ENCODE data around the gene GJA3. TPM values are rescaled to one million over a fixed set of nuclear protein-coding genes. Genes with fewer than 3 reads are reported as not detected.

Gene GJA3
- total and polyA plus RNA-seq, 4 donors, result 0.02 to 0.05 TPM; not detected in 2

GRCh38 chr13:20101467-20102316 is 59.2 kb downstream of the GJA3 start (continued):
- no peak for TF ChIP-seq REST (IDR thresholded peaks at IDR 0.05)
- no peak for TF ChIP-seq YY1 (IDR thresholded peaks at IDR 0.05)
- TF ChIP-seq SP1 (IDR thresholded peaks at IDR 0.05), result no peak
- no peak for TF ChIP-seq JUND (IDR thresholded peaks at IDR 0.05)

GRCh38 chr13:20099319-20099718 is 61.5 kb downstream of the GJA3 start:
- Histone ChIP-seq H3K27me3 (ENCODE audit: control insufficient read depth in 4 of 4, insufficient read depth in 4 of 4, low read length in 3 of 4) (no peaks in the 10 kb centered on the region), H3K27ac (ENCODE audit: low read depth in 1 of 2, low read length in 2 of 2) (no peak overlapping the region), H3K9me3 (ENCODE audit: control insufficient read depth in 4 of 4, low read length in 3 of 4) (no peaks in the 10 kb centered on the region), H3K4me1 (ENCODE audit: control insufficient read depth in 4 of 4, insufficient read depth in 4 of 4, low read length in 3 of 4) (no peaks in the 10 kb centered on the region), H3K4me3 (ENCODE audit: low read depth in 1 of 3, low read length in 3 of 3) (no peak overlapping the region), H3K36me3 (ENCODE audit: control insufficient read depth in 4 of 4, insufficient read depth in 3 of 4, low read depth in 1 of 4, low read length in 3 of 4) (no peaks in the 10 kb centered on the region), H3K9ac (ENCODE audit: low read depth in 1 of 2, low read length in 2 of 2) (no peak overlapping the region)
- 79% methylated on average over 9 of the region's 9 CpGs for WGBS
- TF ChIP-seq MAX (IDR thresholded peaks at IDR 0.05), result no peak
- TF ChIP-seq RAD21 (IDR thresholded peaks at IDR 0.05), result no peak
- TF ChIP-seq HNF4A (conservative IDR thresholded peaks at IDR 0.05), result no peak
- no peak for TF ChIP-seq FOXA1 (IDR thresholded peaks at IDR 0.05)
- no peak for TF ChIP-seq EGR1 (IDR thresholded peaks at IDR 0.05; ENCODE audit: low read depth in 2 of 2)
- TF ChIP-seq HNF4G (IDR thresholded peaks at IDR 0.05), result no peak
- TF ChIP-seq TAF1 (conservative IDR thresholded peaks at IDR 0.05), result no peak
- no peak for TF ChIP-seq ATF3 (IDR thresholded peaks at IDR 0.05)
- no peak for TF ChIP-seq GABPA (IDR thresholded peaks at IDR 0.05 in 1 of 2, conservative IDR thresholded peaks at IDR 0.05 in 1 of 2)
- no peak for TF ChIP-seq REST (IDR thresholded peaks at IDR 0.05)
- no peak for TF ChIP-seq NR2F2 (IDR thresholded peaks at IDR 0.05)
- no peak for TF ChIP-seq RXRA (IDR thresholded peaks at IDR 0.05)
- TF ChIP-seq CTCF (IDR thresholded peaks at IDR 0.05; ENCODE audit: low read depth, low read length, missing input control), result no peak
- TF ChIP-seq JUND (IDR thresholded peaks at IDR 0.05), result no peak
- TF ChIP-seq SP1 (IDR thresholded peaks at IDR 0.05), result no peak
- TF ChIP-seq YY1 (IDR thresholded peaks at IDR 0.05), result no peak
- no peak for TF ChIP-seq FOXA2 (IDR thresholded peaks at IDR 0.05)
- no peak for DNase-seq (ENCODE audit: low spot score)
